ENCODE results near the gene C2orf49.
A peak's percentile ranks its signal among the peaks of the same experiment; 100 is the strongest.

C2orf49 gene

DNA sequence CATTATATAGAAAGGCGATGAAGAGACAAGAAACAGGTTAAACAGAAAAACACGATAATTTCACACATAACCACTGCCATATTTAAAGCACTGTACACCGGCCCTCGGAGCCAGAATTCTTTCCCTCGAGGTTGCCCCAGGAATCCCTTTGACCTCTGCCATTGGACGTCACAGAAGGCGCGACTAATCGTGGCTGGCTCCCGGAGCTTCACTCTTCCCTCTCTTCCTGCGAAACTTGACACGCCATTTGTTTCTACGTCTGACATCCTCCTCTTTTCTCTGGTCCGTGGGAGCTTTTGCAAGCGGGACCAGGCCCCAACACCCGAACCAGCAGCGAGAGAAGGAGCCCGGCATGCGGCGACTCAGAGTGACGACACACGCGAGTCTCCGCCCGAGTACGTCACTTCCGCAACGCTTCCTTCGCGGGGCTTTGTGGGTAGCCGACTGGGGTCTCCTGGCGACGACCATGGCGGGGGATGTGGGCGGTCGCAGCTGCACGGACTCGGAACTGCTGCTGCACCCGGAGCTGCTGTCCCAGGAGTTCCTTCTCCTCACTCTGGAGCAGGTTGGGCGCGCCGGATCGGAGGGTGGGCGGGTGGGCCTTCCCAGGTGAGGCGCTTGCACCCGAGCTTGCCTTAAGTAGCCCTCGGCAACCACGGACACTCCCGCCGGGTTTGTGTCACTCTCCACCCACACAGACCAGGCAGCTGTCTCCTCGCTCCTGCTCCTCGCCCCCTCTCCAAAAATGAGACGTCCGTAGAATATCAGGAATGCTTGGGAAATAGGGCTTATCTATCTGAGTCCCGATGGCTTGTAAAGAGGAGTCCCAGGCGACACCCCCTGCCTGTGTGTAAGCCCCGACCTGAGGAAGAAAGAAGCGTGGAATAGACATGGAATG, at the start of gene C2orf49:
Gene C2orf49, plus strand, starts transcription at position 419 of the 898 bp plus-strand sequence. Its CDS starts 48 bp downstream, at position 467.
- DNase-seq (ENCODE audit: extremely low spot score, insufficient read length, low read depth) (peak; percentile 79), FAIRE-seq (peak; percentile 86)

DNA sequence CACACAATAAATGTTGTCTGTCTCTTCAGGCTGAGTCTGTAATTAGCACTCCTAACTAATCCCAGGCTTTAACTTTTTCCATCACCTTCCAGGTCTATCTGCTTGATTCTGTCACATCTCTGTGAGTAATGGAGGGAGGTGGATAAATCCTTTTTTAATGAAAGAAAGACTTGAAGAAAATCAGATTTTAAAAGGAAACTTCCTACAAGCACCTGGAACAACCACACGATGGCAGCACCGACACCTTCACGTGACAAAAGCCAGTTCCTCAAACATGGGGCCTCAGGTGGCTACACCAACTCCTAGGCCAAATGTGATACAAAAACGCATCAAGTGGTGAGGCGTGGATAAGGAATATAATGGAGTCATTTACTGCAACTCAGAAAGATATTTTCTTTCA, 49.6 kb upstream of the C2orf49 start:
- FAIRE-seq (no peak), DNase-seq (ENCODE audit: extremely low spot score, insufficient read length, low read depth) (no peak)

- DNase-seq (ENCODE audit: extremely low spot score, insufficient read length, low read depth): no peak
These were observed 49.2 kb upstream of the C2orf49 start for GRCh38 chr2:105288133-105288532.

GRCh38 chr2:105290981-105291660, 46.2 kb upstream of the C2orf49 start:
- FAIRE-seq: no peak
- no peak for DNase-seq (ENCODE audit: extremely low spot score, insufficient read length, low read depth)

More at GRCh38 chr2:105288133-105288532, 49.2 kb upstream of the C2orf49 start:
- FAIRE-seq: no peak

GRCh38 chr2:105291981-105292380, 45.4 kb upstream of the C2orf49 start:
- DNase-seq (ENCODE audit: extremely low spot score, insufficient read length, low read depth) (no peak), FAIRE-seq (no peak)

- FAIRE-seq (no peak), DNase-seq (ENCODE audit: extremely low spot score, insufficient read length, low read depth) (no peak)
These were observed 43.3 kb upstream of the C2orf49 start for GRCh38 chr2:105294046-105294445.

GRCh38 chr2:105294844-105295481, 42.4 kb upstream of the C2orf49 start:
- DNase-seq (ENCODE audit: extremely low spot score, insufficient read length, low read depth) (no peak), FAIRE-seq (no peak)

- DNase-seq (ENCODE audit: extremely low spot score, insufficient read length, low read depth) (no peak), FAIRE-seq (no peak)
These were observed 41.2 kb upstream of the C2orf49 start for GRCh38 chr2:105296017-105296611.

- FAIRE-seq (no peak), DNase-seq (ENCODE audit: extremely low spot score, insufficient read length, low read depth) (no peak)
These were observed 40.1 kb upstream of the C2orf49 start for GRCh38 chr2:105297216-105297615.

GRCh38 chr2:105298017-105298416, 39.3 kb upstream of the C2orf49 start:
- DNase-seq (ENCODE audit: extremely low spot score, insufficient read length, low read depth) (no peak), FAIRE-seq (no peak)

DNA sequence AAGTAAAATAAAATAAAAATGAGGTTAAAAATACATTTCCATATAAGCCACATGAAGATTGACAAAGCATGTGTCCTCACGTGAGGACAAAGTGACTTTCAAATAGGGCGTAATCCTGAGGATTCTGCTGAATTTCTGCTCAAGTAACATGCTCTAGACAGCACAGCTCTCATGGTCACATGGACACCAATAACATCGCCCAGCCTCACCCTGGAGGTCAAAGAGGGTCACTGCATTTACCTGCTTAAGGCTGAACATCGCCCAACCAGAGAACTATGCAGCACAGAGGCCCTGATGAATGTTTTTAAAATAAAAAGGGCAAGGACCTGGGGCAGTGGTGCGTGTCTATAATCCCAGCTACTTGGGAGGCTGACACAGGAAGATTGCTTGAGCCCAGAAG, 38.0 kb upstream of the C2orf49 start:
- FAIRE-seq: no peak
- no peak for DNase-seq (ENCODE audit: extremely low spot score, insufficient read length, low read depth)

DNA sequence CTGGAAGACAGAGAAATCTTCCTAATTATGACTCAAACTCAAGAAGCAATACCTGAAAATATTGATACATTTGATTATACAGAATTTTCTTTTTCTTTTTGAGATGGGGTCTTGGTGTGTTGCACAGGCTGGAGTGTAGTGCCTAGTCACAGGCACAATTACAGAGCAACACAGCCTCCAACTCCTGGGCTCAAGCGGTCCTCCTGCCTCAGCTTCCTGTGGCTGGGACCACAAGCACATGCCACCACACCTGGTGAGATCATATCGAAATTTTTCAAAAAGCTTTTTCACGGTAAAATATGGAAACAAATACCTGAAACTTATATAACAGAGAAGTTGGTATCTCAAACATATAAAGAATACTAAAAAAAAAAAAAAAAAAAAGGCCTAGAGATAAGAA, 35.7 kb upstream of the C2orf49 start:
- DNase-seq (ENCODE audit: extremely low spot score, insufficient read length, low read depth): no peak
- no peak for FAIRE-seq

DNA sequence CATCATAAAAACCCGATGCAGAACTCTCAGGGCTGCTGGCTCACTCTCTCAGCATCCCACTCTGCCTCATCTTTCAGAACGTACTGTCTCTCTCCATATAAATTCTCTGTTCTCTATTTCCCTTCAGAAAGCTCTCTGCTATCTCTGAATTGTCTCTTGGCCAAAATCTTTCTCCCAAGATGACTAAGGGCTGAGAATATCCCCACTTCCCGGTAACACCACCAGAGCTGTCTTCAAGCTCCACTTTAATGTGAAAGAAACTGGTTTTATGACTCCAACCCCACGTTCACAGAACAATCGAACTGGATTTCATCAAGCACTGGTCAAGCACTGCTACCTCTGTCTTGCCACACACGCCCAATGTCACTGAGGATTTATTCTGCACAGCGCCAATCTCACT, 30.2 kb upstream of the C2orf49 start:
- no peak for DNase-seq (ENCODE audit: extremely low spot score, insufficient read length, low read depth)
- no peak for FAIRE-seq

GRCh38 chr2:105307550-105307949, 29.8 kb upstream of the C2orf49 start:
- FAIRE-seq: no peak
- no peak for DNase-seq (ENCODE audit: extremely low spot score, insufficient read length, low read depth)

GRCh38 chr2:105307962-105308361, 29.4 kb upstream of the C2orf49 start:
- DNase-seq (ENCODE audit: extremely low spot score, insufficient read length, low read depth) (no peak), FAIRE-seq (no peak)

DNA sequence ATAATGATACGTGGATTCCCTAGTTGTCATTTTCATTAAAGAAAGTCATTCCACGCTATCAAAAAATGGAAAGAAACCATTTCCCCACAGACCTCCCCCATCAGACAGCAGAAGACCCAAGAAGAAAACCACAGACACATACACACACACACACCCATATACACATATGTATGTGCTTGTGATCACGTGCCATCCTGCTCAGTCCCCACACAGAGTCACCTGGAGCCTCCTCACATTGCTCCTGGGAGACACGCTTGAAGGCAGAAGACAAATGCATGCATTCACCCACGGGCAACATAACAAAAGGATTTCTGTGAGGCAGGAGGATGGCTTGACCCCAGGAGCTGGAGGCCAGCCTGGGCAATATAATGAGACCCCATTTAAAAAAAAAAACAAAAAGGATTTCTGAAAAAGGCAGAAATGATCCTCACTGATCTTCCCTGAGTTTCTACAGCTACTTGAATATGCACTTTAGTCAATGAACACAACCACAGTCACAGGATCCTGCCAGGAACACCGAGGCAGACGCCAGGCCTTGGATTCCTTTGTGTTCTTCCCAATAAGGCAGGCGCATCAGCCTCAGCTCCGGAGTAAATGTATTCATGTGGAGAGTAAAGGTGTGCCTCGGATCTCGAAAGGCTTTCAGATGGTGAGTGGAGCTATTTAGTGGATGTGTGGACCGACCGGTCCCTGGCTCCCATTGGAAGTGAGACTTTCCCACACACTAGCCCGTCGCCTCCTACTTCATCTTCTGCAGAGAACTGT, 28.8 kb upstream of the C2orf49 start:
- DNase-seq (ENCODE audit: extremely low spot score, insufficient read length, low read depth) (no peak), FAIRE-seq (no peak)

GRCh38 chr2:105309147-105309545, 28.2 kb upstream of the C2orf49 start:
- no peak for DNase-seq (ENCODE audit: extremely low spot score, insufficient read length, low read depth)
- FAIRE-seq: no peak

DNA sequence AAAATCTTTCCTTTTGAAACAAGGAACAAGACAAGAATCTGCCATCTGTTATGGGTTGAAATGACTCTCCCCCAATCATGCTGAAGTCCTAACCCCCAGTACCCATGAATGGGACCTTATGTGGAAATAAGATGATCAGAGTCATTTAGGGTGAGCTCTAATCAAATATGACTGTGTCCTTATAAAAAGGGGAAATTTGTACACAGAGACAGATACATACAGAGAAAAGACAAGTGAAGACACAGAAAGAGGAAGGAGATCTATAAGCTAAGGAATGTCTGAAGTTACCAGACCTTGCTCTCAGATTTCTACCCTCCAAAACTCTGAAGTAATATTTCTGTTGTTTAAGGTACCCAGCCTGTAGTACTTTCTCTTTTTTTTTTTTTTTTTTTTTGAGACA, 23.5 kb upstream of the C2orf49 start:
- FAIRE-seq: no peak
- no peak for DNase-seq (ENCODE audit: extremely low spot score, insufficient read length, low read depth)

DNA sequence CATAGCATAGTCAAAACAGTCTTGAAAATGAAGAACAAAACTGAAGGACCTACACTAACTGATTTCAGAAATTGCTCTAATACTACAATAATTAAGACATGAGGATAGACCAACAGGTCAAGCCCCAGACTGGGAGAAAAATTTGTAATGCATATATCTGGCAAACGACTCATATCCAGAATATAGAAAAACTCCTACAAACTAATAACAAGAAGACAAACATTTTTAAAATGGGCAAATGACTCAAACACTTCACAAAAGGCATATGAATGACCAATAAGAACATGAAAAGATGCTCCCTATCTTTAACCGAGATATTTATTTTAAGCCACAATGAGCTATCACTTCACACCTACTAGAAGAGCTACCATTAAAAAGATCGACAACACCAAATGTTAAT, 22.0 kb upstream of the C2orf49 start:
- DNase-seq (ENCODE audit: extremely low spot score, insufficient read length, low read depth): no peak
- no peak for FAIRE-seq

DNA sequence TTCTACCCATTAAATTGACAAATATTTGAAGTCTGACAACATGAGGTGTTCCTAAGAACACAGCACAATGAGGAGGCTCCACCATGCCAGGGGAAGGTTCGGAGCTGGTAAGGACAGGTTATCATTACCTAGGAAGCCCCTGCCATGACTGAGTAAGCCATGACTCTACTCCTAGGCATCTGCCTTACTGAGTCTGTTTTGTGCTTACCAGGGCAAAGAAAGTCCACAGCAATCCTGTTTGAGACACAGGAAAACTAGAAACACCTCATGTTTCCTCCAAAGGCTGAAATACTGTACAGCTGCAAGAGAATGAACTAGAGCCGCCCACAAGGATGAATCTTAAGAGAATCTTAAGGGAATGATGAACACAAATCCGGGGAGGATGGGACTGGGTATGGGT, 19.4 kb upstream of the C2orf49 start:
- FAIRE-seq (no peak), DNase-seq (ENCODE audit: extremely low spot score, insufficient read length, low read depth) (no peak)

Measured in GM18507 (cell line).